Measurements from ENCODE around the gene XXYLT1. TPM values are rescaled to one million over a fixed set of nuclear protein-coding genes. Genes with fewer than 3 reads are reported as not detected.

The XXYLT1 gene
- polyA plus RNA-seq, 1 donor (not counting 4 experiments of a cell fraction or from before 2014, with no cell fraction given) = 11.1 TPM

- Histone ChIP-seq H3K27ac (ENCODE audit: control insufficient read depth, insufficient read depth, low read length) (no peak overlapping the region), H3K36me3 (ENCODE audit: control insufficient read depth in 2 of 2, extremely low read depth in 1 of 2, insufficient read depth in 2 of 2, low read length in 2 of 2) (no peaks in the 10 kb centered on the region), H3K4me3 (ENCODE audit: control insufficient read depth in 2 of 3, extremely low read depth in 1 of 3, insufficient read depth in 2 of 3, low read depth in 1 of 3, low read length in 3 of 3) (no peak overlapping the region), H3K79me2 (ENCODE audit: control insufficient read depth, insufficient read depth, low read length) (no peaks in the 10 kb centered on the region), H3K4me2 (ENCODE audit: control insufficient read depth, extremely low read depth, insufficient read depth, low read depth, low read length) (no peak overlapping the region), H4K20me1 (ENCODE audit: control insufficient read depth, extremely low read depth, insufficient read depth, low read length) (no peaks in the 10 kb centered on the region), H3K9ac (ENCODE audit: control insufficient read depth, extremely low read depth, insufficient read depth, low read length) (no peak overlapping the region), H3K9me1 (ENCODE audit: control insufficient read depth, extremely low read depth, insufficient read depth, low read length) (no peaks in the 10 kb centered on the region), H3K27me3 (ENCODE audit: control insufficient read depth, extremely low read depth, insufficient read depth, low read length) (no peaks in the 10 kb centered on the region), H2AFZ (ENCODE audit: control insufficient read depth, low read length) (no peak overlapping the region), H3K9me3 (ENCODE audit: control insufficient read depth, low read depth, low read length) (no peaks in the 10 kb centered on the region), H3K4me1 (ENCODE audit: control insufficient read depth, extremely low read depth, insufficient read depth, low read length) (peaks cover 26% of the 10 kb centered on the region)
- TF ChIP-seq EZH2 (IDR thresholded peaks at IDR 0.05; ENCODE audit: low read length) (no peak), CTCF (optimal IDR thresholded peaks at IDR 0.05 in 1 of 3, IDR thresholded peaks at IDR 0.05 in 1 of 3, conservative IDR thresholded peaks at IDR 0.05 in 1 of 3; ENCODE audit: extremely low read depth in 1 of 3, insufficient read depth in 2 of 3, low read length in 3 of 3) (no peak)
- dilution Hi-C loops (cut with MboI; ENCODE audit: extremely low pct_ligation_motif_present, low sequenced_read_pairs) = no loop called here
- DNase-seq (ENCODE audit: low read depth, low spot score) (no peak), FAIRE-seq (no peak)
These were observed 174.9 kb downstream of the XXYLT1 start for GRCh38 chr3:195096053-195096452.

- H3K4me1 ChIP-seq (ENCODE audit: control insufficient read depth, extremely low read depth, insufficient read depth, low read length) = peaks cover 23% of the 10 kb centered on the region
- dilution Hi-C loops (cut with MboI; ENCODE audit: extremely low pct_ligation_motif_present, low sequenced_read_pairs) = no loop called here
- no peak for FAIRE-seq
- H3K36me3 ChIP-seq (ENCODE audit: control insufficient read depth in 2 of 2, extremely low read depth in 1 of 2, insufficient read depth in 2 of 2, low read length in 2 of 2) = no peaks in the 10 kb centered on the region
- no peak overlapping the region for H3K4me2 ChIP-seq (ENCODE audit: control insufficient read depth, extremely low read depth, insufficient read depth, low read depth, low read length)
- no peaks in the 10 kb centered on the region for H3K9me3 ChIP-seq (ENCODE audit: control insufficient read depth, low read depth, low read length)
- H3K27me3 ChIP-seq (ENCODE audit: control insufficient read depth, extremely low read depth, insufficient read depth, low read length) = no peaks in the 10 kb centered on the region
- no peak overlapping the region for H3K4me3 ChIP-seq (ENCODE audit: control insufficient read depth in 2 of 3, extremely low read depth in 1 of 3, insufficient read depth in 2 of 3, low read depth in 1 of 3, low read length in 3 of 3)
- H2AFZ ChIP-seq (ENCODE audit: control insufficient read depth, low read length) = no peak overlapping the region
- H3K9ac ChIP-seq (ENCODE audit: control insufficient read depth, extremely low read depth, insufficient read depth, low read length) = no peak overlapping the region
- H4K20me1 ChIP-seq (ENCODE audit: control insufficient read depth, extremely low read depth, insufficient read depth, low read length) = no peaks in the 10 kb centered on the region
- no peak overlapping the region for H3K27ac ChIP-seq (ENCODE audit: control insufficient read depth, insufficient read depth, low read length)
- H3K79me2 ChIP-seq (ENCODE audit: control insufficient read depth, insufficient read depth, low read length) = no peaks in the 10 kb centered on the region
- DNase-seq (ENCODE audit: low read depth, low spot score) = no peak
- TF ChIP-seq CTCF (optimal IDR thresholded peaks at IDR 0.05 in 1 of 3, IDR thresholded peaks at IDR 0.05 in 1 of 3, conservative IDR thresholded peaks at IDR 0.05 in 1 of 3; ENCODE audit: extremely low read depth in 1 of 3, insufficient read depth in 2 of 3, low read length in 3 of 3) (no peak), EZH2 (IDR thresholded peaks at IDR 0.05; ENCODE audit: low read length) (no peak)
- H3K9me1 ChIP-seq (ENCODE audit: control insufficient read depth, extremely low read depth, insufficient read depth, low read length) = no peaks in the 10 kb centered on the region
These were observed 175.3 kb downstream of the XXYLT1 start for GRCh38 chr3:195095704-195096036.
